HG03108 (cell line): Measurements from ENCODE around the gene RAB11FIP3.
"Not testable (repeated sequence)": the region's sequence is repeated elsewhere in the genome, so short reads cannot be mapped to it uniquely, and the experiment has no call there.

Experiments
- ATAC-seq: cut with Tn5 transposase; IDR thresholded peaks from one replicate; pipeline ENCODE4 v1.9.1; 2021; ENCODE audit warnings: moderate library complexity; ENCODE audit not compliant: unreplicated experiment

RAB11FIP3 gene

GRCh38 chr16:425082-425718 is at the start of gene RAB11FIP3:
Gene RAB11FIP3, plus strand, starts transcription at chr16:425649. Its CDS starts 358 bp downstream, at chr16:426007.
- peak; percentile 93 for ATAC-seq

DNA sequence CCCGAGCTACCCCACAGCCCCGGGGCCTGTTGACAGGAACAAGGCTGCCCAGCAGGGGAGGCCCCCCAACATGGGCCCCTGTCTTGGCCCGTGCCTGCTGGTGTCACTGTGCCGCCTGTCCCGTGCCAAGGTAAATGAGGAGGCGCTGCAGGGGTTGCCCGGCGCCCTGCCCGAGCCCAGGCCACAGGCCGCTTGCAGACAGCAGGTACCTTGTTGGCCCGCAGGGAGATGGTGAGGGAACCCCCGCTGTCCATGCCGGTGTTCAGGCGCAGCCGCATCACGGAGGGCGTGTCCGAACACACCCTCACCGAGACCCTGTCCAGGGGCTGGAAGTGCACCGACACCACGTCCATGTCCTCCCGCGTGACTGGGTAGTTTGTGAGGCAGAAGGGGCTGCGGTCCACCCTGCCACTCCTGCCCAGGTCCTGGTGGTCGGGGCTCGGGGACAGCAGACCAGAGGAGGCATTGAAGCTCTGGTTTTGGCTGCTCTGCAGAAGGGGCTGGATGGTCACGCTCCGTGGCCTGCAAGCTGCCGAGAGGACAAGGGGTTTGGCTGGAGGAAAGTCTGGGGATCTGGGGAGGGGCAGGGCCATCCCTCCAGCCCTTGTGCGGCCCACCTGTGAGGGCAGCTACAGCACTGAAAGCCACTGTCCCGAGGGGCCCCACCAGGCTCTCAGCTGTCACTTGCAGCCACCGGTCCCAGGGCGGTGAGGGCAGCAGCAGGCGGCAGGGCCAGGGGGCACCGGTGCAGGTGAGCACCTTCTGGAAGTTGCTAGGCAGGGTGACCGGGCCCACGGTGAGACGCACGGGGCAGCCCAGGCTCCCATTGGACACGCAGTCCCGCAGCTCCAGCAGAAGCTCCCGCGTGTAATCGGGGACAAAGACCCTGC is 49.3 kb upstream of the RAB11FIP3 start:
- ATAC-seq: no peak

GRCh38 chr16:376817-377418 is 48.5 kb upstream of the RAB11FIP3 start:
- ATAC-seq: no peak

GRCh38 chr16:377419-377951 is 48.0 kb upstream of the RAB11FIP3 start:
- ATAC-seq: no peak

GRCh38 chr16:378113-378820 is 47.2 kb upstream of the RAB11FIP3 start:
- ATAC-seq: not testable (repeated sequence)

- ATAC-seq: no peak
Observed at GRCh38 chr16:378821-379182, 46.6 kb upstream of the RAB11FIP3 start.

GRCh38 chr16:379183-379960 is 46.1 kb upstream of the RAB11FIP3 start:
- ATAC-seq: no peak

DNA sequence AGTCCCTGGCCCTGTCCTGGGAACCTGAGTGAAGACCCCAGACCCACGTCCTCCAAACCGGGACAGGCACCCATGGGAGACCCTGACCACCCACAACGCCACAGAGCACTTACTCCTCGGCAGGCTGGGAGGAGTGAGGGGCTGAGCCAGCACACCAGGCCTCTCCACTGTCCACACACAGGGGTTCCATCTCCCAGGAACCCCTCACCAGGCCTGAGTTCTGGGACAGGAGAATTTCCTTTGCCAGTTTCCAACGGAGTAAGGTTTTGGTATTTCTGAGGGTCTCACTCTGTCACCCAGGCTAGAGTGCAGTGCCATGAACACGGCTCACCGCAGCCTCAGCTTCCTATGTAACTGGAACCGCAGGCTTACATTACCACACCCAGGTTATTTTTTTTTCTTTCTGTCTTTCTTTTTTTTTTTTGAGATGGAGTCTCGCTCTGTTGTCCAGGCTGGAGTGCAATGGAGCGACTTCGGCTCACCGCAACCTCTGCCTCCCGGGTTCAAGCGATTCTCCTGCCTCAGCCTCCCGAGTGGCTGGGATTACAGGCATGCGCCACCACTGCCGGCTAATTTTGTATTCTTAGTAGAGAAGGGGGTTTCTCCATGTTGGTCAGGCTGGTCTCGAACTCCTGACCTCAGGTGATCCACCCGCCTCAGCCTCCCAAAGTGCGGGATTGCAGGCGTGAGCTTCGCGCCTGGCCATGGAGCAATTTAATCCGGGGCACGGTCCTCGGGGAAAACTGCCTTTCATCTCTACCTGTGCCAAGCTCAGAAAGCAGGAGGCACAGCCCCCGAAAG is 45.3 kb upstream of the RAB11FIP3 start:
- ATAC-seq: no peak

GRCh38 chr16:380762-381011 is 44.8 kb upstream of the RAB11FIP3 start:
- ATAC-seq: no peak

DNA sequence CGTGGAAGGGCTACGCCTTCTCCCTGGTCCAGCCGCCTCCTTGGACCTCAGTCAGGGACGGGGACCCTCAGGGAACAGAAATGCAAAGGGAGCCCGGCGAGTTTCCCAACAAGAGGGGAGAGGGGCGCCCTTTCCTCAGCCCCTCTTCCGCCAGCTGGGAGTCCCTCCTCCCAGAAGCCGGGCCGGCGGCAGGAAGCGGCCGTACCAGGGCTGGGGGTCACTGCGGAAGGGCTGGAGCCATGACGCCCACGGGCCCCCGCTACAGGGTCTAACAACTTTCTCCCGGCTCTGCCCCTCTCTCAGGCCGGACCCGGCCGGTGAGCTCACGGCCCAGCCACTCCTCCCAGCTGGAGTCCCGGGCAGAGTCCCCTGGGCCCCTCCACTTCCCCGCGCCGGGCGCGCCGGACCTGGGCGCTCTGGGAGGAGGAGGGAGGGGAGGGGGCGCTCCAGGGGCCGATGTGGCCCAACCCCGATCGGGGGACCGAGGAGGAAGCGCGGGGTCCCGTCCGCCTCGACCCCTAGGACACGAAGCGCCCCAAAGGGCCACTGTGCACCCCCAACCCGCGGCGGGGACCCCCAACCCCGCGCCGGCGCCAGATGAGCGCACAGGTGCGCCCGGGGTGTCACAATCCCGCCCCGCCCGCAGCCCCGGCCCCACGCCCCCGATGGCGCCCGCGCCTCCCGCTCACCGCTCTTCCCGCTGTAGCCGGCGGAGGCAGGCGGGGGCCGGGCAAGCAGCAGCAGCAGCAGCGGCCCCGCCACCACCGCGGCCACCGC is 44.2 kb upstream of the RAB11FIP3 start:
- ATAC-seq: no peak

DNA sequence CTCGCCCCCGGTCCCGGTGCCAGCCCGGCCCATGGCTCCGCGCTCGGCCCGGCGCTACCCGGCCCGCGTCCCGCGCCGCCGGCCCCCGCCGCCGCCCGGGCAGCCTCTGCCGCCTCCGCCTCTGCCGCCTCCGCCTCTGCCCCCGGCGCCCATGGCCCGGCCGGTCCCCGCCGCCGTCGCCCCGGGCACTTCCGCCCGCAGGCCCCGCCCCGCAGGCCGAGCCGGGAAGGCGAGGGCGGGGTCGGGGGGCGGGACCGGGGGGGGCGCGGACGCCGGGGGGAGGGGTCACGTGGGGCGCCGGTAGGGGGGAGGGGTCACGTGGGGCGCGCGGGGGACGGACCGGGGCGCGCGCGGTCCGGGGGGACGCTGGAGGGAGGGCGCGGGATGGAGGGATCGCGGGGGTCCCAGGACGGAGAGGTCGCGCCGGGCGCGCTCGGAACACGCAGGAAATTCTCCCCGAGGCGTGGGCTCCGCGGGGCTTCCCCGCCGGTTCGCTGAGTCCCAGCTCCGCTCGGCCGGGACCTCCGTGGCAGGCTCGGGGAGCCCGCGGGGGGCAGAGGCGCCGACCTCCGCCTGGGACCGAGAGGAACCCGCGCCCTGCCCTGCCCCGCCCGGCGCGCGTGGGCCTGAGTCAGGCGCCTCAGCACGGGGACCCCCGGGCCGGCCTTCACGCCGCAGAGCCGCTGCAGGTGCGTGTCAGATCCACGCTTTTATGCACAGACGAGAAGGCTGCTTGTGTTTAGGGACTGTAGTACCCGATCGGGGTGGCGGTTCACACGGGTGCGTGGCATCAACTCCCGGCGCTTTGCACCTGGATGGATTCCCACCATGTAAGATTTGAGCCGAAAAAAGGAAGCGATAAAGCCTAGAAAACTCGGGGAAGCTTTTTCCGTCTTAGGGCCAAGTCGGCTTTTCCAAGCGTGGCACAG is 43.4 kb upstream of the RAB11FIP3 start, which contains the start of gene PGAP6:
TSS of gene PGAP6 (minus strand) at position 190 of the 929 bp plus-strand sequence. CDS start at position 33, 157 bp downstream.
- no peak for ATAC-seq

- peak; percentile 37 for ATAC-seq
Observed at GRCh38 chr16:383326-384051, 42.0 kb upstream of the RAB11FIP3 start.

DNA sequence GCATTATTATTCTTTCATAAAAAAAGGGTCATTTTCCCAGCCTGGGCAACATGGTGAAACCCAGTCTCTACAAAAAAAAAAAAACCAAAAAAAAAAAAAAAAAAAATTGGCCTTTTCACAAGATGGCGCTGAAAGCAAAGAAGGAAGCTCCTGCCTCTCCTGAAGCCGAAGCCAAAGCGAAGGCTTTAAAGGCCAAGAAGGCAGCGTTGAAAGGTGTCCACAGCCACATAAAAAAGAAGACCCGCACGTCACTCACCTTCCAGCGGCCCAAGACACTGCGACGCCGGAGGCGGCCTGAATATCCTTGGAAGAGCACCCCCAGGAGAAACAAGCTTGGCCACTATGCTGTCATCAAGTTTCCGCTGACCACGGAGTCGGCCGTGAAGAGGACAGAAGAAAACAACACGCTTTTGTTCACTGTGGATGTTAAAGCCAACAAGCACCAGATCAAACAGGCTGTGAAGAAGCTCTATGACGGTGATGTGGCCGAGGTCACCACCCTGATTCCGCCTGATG is 38.8 kb upstream of the RAB11FIP3 start:
- ATAC-seq: no peak

DNA sequence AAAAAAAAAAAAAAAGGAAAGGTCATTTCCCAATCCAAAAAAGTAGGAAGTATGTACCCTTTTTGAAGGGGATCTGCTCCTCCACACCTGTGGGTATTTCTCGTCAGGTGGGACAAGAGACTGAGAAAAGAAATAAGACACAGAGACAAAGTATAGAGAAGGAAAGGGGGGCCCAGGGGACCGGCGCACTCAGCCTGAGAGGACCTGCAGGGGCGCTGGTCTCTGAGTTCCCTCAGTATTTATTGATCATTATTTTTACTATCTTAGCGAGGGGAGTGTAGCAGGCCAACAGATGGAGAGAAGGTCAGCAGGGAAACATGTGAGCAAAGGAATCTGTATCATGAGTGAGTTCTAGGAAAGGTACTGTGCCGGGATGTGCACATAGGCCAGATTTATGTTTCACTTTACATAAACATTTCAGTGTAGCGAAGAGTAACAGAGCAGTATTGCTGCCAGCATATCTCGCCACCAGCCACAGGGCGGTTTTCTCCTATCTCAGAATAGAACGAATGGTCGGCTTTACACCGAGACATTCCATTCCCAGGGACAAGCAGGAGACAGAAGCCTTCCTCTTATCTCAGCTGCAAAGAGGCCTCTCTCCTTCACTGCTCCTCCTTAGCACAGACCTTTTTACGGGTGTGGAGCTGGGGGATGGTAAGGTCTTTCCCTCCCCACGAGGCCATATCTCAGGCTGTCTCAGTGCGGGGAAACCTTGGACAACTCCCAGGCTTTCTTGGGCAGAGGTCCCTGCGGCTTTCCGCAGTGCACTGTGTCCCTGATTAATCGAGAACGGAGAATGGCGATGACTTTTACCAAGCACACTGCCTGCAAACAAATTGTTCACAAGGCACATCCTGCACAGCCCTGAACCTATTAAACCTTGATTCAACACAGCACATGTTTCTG is 37.4 kb upstream of the RAB11FIP3 start:
- not testable (repeated sequence) for ATAC-seq

DNA sequence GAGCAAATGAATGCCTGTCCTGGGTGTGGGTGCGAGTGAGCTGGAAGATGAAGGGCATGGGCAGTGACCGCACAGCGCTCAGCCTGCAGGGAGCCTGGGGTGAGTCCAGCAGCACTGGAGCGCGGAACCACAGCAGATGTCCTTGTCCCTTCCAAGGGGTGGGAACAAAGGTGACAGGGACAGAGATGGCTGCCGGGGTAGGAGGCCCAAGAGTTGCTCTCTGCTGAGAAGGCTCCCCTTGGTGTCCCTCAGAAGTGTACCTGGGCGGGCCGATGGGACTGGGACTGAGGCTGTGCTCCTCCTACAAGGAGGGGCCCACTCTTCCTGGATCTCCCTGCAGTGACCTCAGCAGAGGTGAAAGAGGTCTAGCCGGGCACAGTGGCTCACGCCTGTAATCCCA is 36.1 kb upstream of the RAB11FIP3 start:
- no peak for ATAC-seq

- ATAC-seq: no peak
Observed at GRCh38 chr16:391885-392335, 33.5 kb upstream of the RAB11FIP3 start.
